SK-N-MC (cell line): ENCODE data around the gene HELZ2.
"Not testable (repeated sequence)": the region's sequence is repeated elsewhere in the genome, so short reads cannot be mapped to it uniquely, and the experiment has no call there.

Source experiments
- DNase-seq: peaks from one replicate; pipeline ENCODE4 v3.0.0-alpha.2; 2011; ENCODE audit warnings: low read depth, low spot score
- H3K27ac ChIP-seq: fragments of 200-600 bp; sonication (generic); 2 replicates; pipeline ENCODE4 v1.5.1; 2016; ENCODE audit warnings: mixed run types
- H3K36me3 ChIP-seq: fragments of 200-600 bp; sonication (generic); 2 replicates; pipeline ENCODE4 v1.6.1; 2017; ENCODE audit warnings: antibody characterized with exemption, low read length, mixed read lengths; ENCODE audit not compliant: insufficient read depth
- H3K4me3 ChIP-seq: fragments of 200-600 bp; sonication (generic); 2 replicates; pipeline ENCODE4 v1.5.1; 2016
- H3K9ac ChIP-seq: fragments of 200-600 bp; sonication (generic); 2 replicates; pipeline ENCODE4 v1.8.0; 2017; ENCODE audit warnings: mixed run types, mixed read lengths; ENCODE audit not compliant: insufficient read length
- H3K9me3 ChIP-seq: fragments of 200-600 bp; sonication (generic); 2 replicates; pipeline ENCODE4 v1.6.1; 2017; ENCODE audit warnings: low read depth, mild to moderate bottlenecking, antibody characterized with exemption, low read length, moderate library complexity, mixed read lengths
- EZH2 ChIP-seq: fragments of 200-600 bp; sonication (generic); IDR thresholded peaks from one replicate; pipeline ENCODE4 v1.6.1; 2017; ENCODE audit warnings: antibody characterized with exemption
- FOXP2 ChIP-seq: optimal IDR thresholded peaks from 2 replicates; pipeline ENCODE3; 2011; ENCODE audit warnings: mild to moderate bottlenecking, moderate library complexity; ENCODE audit not compliant: insufficient read depth; ENCODE audit errors: extremely low read length, control extremely low read depth
- POLR2AphosphoS5 ChIP-seq: IDR thresholded peaks from 2 replicates; pipeline ENCODE4 v1.6.1; 2012; ENCODE audit warnings: mild to moderate bottlenecking, low read depth, low read length, borderline replicate concordance

HELZ2 gene

DNA sequence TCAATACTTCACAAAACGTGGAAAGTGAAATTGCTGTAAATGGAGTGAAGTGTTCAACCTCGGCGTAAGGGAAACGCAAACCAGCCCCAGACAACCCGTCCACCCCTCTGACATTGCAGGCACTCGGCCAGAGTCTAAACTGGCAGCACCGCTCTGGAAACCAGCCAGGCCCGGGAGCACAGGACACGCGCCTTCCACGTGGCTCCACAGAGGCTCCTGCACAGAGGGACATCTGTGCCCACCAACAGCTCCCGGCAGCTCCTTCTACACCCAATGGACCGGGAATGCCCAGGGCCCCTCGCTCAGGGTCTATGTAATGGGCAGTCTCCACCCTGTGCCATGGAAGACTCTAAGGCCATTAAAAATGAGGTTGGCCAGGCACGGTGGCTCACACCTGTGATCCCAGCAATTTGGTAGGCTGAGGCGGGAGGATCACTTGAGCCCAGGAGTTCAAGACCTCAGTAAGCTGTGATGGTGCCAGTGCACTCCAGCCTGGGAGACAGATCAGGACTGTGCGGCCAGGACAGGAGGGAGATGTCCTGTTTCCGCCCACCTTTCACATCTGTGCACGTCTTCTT, 3.4 kb upstream of the HELZ2 start:
- Histone ChIP-seq H3K9me3 (no peaks in the 10 kb centered on the region), H3K4me3 (no peak overlapping the region), H3K27ac (no peak overlapping the region), H3K36me3 (no peaks in the 10 kb centered on the region), H3K9ac (no peak overlapping the region)
- TF ChIP-seq FOXP2 (no peak), POLR2AphosphoS5 (no peak), EZH2 (no peak)
- no peak for DNase-seq

DNA sequence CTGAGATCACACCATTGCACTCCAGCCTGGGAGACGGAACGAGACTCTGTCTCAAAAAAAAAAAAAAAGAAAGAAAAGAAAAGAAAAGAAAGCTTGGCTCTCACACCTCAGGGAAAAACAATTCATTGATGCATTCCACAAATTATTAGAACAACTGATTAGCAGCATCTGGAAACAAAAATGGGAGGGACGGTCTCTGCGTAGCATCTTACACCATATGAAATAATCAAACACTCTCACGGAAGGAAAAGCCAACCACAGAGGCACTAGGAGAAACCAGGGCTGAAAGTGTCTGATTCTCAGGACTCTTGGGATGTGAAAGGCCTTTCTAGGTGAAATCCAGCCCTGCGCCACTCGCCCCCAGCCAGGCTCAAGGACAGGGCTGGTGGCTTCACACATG, 2.3 kb upstream of the HELZ2 start:
- H3K36me3 ChIP-seq, result no peaks in the 10 kb centered on the region
- no peak for DNase-seq
- H3K4me3 ChIP-seq, result no peak overlapping the region
- H3K9me3 ChIP-seq, result no peaks in the 10 kb centered on the region
- H3K9ac ChIP-seq, result no peak overlapping the region
- no peak overlapping the region for H3K27ac ChIP-seq
- no peak for TF ChIP-seq EZH2
- TF ChIP-seq FOXP2, result no peak
- TF ChIP-seq POLR2AphosphoS5, result no peak

DNA sequence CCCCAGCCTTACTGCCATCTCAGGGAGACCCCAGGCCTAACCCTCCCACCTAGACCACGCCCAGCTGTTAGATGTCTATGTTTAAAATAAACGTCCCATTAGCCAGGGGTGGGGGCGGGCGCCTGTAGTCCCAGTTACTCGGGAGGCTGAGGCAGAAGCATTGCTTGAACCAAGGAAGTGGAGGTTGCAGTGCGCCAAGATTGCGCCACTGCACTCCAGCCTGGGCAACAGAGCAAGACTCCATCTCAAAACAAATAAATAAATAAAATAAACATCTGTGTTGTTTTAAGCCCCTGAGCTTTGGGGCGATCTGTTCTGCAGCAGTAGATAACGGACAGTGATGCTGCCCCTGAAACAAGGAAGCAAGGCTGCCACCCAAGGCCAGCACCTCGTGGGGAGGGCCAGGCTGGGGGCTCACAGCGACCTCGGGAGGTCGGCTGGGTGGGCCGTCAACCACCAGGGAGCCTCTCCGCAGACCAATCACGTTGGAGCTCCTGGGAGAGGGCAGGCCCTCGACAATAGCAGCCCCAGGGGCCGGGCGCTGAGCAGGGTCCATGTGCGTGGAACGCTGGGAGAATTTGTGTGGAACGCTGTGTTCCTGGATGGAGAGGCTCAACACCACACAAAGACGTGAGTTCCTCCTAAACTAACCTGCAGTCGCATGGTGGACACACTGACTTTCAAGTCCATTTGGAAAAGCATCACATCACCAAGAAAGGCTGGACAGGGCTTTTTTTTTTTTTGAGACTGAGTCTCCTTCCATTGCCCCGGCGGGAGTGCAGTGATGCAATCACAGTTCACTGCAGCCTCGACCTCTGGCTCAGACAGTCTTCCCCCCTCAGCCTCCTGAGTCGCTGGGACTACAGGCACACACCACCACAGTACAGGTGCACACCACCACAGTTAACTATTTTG, 1.0 kb upstream of the HELZ2 start:
- DNase-seq, result no peak
- no peaks in the 10 kb centered on the region for H3K9me3 ChIP-seq
- H3K27ac ChIP-seq, result no peak overlapping the region
- no peak for TF ChIP-seq EZH2
- no peak overlapping the region for H3K9ac ChIP-seq
- H3K4me3 ChIP-seq, result no peak overlapping the region; the same call in 1 of the 2 replicates
- H3K36me3 ChIP-seq, result no peaks in the 10 kb centered on the region

DNA sequence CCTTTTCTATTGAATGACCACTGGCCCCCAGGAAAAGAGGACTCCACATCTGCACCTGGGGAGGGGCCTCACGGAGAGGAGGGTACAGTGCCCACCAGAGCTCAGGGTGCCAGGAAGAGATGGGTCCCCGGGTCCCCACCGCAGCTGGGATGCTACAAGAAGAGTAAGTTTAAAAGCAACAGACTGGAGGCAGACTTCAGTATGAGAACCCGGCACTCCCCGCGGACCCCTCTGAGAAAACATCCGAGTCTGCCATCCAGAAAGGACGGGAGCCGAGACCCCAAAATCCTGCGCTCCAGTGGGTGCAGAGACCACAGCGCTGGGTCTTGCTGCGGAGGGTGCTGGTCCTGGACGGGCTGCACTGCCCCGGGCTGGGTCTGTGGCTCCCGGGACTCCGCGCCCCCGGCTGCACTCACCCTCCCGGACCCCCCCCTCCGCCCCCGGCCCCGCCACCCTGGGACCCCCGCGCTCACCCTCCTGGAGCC, 350 bp downstream of the HELZ2 start:
- peak overlapping the region; percentile 83 for H3K4me3 ChIP-seq
- no peak for DNase-seq
- no peak overlapping the region for H3K27ac ChIP-seq
- H3K9me3 ChIP-seq, result no peaks in the 10 kb centered on the region
- H3K9ac ChIP-seq, result peak overlapping the region; percentile 73
- H3K36me3 ChIP-seq, result no peaks in the 10 kb centered on the region
- TF ChIP-seq POLR2AphosphoS5, result no peak
- TF ChIP-seq EZH2, result no peak
- TF ChIP-seq FOXP2, result no peak

DNA sequence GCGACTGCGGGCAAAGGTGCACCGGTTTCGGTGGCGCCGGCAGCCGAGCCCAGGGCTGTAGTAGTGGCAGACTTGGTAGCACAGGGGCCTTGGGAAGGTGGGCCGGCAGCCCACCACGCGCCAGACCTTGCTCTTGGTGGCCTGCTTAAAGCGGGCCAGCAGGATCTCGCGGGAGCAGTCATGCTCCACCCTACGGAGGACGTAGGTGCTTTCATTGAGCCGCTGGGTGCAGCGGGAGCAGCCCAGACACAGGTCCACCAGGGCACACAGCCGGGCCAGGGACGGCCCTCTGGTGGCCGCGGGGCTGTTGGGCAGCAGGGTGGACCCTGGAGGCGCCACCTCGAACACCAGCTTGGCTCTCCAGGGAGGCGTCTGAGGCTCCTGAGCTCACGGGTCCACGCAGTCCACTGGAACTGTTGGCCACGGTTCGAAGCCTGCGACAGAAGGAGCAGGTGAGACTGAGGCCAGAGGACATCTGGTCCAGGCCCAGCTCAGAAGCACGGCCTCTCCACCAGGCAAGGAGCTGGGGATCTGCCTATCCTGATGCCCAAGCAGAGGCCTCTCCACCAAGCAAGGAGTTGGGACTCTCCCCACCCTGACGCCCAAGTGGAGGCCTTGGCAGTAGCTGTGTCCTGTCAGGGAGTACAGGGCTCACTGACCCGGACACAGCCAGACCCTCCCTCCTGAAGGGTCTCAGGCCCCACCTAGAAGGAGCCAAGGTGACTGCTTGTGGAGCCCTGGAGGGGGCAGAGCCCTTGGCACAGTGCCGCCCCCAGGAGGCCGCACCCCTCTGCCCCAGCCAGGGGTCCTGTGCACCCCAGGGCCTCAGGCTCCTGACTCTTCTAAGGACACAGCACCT, 1.0 kb downstream of the HELZ2 start:
- Histone ChIP-seq H3K9me3 (no peaks in the 10 kb centered on the region), H3K36me3 (no peaks in the 10 kb centered on the region), H3K27ac (no peak overlapping the region), H3K9ac (peak overlapping the region; percentile 73), H3K4me3 (peak overlapping the region; percentile 83)
- no peak for DNase-seq
- TF ChIP-seq EZH2 (no peak), FOXP2 (no peak), POLR2AphosphoS5 (no peak)

DNA sequence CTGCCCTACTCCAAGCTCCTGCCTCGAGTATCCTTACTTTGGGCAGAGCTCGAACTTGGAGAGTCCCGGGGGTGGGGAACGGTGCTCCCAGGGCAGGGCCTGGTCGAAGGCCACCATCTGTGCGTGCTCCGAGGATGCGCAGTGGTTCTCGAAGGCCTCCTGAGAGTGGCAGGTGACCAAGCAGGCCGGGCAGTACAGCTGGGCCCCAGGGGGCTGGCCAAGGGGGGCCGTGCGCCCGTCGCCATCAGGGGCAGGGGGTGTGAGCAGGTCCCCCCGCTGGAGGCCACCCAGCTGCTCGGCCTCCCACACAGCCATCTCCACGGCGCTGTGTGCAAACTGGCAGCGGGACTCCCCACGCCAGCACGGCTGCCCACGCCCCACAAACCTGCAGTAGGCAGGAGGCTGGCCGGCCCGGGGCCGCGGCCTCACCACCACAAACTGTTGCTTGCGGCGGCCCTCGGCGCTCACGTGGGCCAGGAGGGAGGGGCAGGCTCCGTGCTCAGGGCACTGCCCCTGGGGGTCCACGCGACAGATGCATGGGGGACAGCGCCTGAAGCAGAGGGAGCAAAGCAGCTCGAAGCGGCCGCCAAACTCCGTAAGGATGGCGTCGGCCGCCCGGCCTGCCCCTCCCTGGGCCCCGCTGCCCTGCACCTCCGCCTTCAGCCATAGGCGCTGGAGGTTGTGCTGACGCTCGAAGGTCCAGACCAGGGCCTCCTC, 1.8 kb downstream of the HELZ2 start:
- Histone ChIP-seq H3K27ac (no peak overlapping the region), H3K9me3 (no peaks in the 10 kb centered on the region), H3K4me3 (no peak overlapping the region), H3K36me3 (no peaks in the 10 kb centered on the region), H3K9ac (no peak overlapping the region)
- TF ChIP-seq EZH2 (no peak), POLR2AphosphoS5 (no peak), FOXP2 (no peak)
- no peak for DNase-seq

DNA sequence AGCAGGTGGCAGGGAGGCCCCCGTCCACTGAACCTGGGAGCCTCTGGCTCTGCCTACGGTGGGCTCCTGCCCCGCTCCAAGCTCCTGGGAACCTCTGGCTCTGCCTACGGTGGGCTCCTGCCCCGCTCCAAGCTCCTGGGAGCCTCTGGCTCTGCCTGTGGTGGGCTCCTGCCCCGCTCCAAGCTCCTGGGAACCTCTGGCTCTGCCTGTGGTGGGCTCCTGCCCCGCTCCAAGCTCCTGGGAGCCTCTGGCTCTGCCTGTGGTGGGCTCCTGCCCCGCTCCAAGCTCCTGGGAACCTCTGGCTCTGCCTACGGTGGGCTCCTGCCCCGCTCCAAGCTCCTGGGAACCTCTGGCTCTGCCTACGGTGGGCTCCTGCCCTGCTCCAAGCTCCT, 3.0 kb downstream of the HELZ2 start:
- H3K9me3 ChIP-seq, DNase-seq, H3K27ac ChIP-seq, H3K36me3 ChIP-seq, H3K9ac ChIP-seq, H3K4me3 ChIP-seq: not testable (repeated sequence)
